SHP77 treated with DMSO at 0.1 percent for 48 hours (cell line): ENCODE data around the gene UBAC1.
"Not testable (repeated sequence)": the region's sequence is repeated elsewhere in the genome, so short reads cannot be mapped to it uniquely, and the experiment has no call there.

ENCODE experiments used
- DNase-seq: peaks from one replicate; lab custom pipeline; 2025; lab: John Stamatoyannopoulos, UW

The UBAC1 gene

GRCh38 chr9:135978642-135979546 lies 17.7 kb upstream of the UBAC1 start:
- DNase-seq = no peak

- DNase-seq = no peak
Measured at GRCh38 chr9:135976944-135977343, 15.8 kb upstream of the UBAC1 start.

- DNase-seq = no peak
Measured at GRCh38 chr9:135976531-135976930, 15.4 kb upstream of the UBAC1 start.

- DNase-seq = no peak
Measured at GRCh38 chr9:135975834-135976233, 14.7 kb upstream of the UBAC1 start.

- DNase-seq = no peak
Measured at GRCh38 chr9:135974220-135974573, 13.0 kb upstream of the UBAC1 start.

- DNase-seq = no peak
Measured at GRCh38 chr9:135973277-135974219, 12.4 kb upstream of the UBAC1 start.

- no peak for DNase-seq
Measured at GRCh38 chr9:135971892-135972291, 10.7 kb upstream of the UBAC1 start.

GRCh38 chr9:135971111-135971766 lies 10.1 kb upstream of the UBAC1 start:
- no peak for DNase-seq

- no peak for DNase-seq
Measured at GRCh38 chr9:135970128-135970815, 9.1 kb upstream of the UBAC1 start.

GRCh38 chr9:135969064-135969683 lies 8.0 kb upstream of the UBAC1 start:
- no peak for DNase-seq

- no peak for DNase-seq
Measured at GRCh38 chr9:135968601-135969000, 7.4 kb upstream of the UBAC1 start.

GRCh38 chr9:135968083-135968476 lies 6.9 kb upstream of the UBAC1 start:
- no peak for DNase-seq

- not testable (repeated sequence) for DNase-seq
Measured at GRCh38 chr9:135966916-135967260, 5.7 kb upstream of the UBAC1 start.

GRCh38 chr9:135965124-135965756 lies 4.1 kb upstream of the UBAC1 start:
- DNase-seq = no peak

GRCh38 chr9:135963938-135964337 lies 2.8 kb upstream of the UBAC1 start:
- DNase-seq = no peak

- DNase-seq = no peak
Measured at GRCh38 chr9:135963338-135963737, 2.2 kb upstream of the UBAC1 start.

GRCh38 chr9:135962696-135963307 lies 1.6 kb upstream of the UBAC1 start:
- no peak for DNase-seq

GRCh38 chr9:135961811-135962695 lies 880 bp upstream of the UBAC1 start:
- no peak for DNase-seq
